Measurements from ENCODE around the gene KLHL36. TPM values are rescaled to one million over a fixed set of nuclear protein-coding genes. Genes with fewer than 3 reads are reported as not detected.
"Not testable (repeated sequence)": the region's sequence is repeated elsewhere in the genome, so short reads cannot be mapped to it uniquely, and the experiment has no call there.

The KLHL36 gene
- total and polyA plus RNA-seq, 4 donors: 10.1 to 60.0 (median 36.8) TPM

DNA sequence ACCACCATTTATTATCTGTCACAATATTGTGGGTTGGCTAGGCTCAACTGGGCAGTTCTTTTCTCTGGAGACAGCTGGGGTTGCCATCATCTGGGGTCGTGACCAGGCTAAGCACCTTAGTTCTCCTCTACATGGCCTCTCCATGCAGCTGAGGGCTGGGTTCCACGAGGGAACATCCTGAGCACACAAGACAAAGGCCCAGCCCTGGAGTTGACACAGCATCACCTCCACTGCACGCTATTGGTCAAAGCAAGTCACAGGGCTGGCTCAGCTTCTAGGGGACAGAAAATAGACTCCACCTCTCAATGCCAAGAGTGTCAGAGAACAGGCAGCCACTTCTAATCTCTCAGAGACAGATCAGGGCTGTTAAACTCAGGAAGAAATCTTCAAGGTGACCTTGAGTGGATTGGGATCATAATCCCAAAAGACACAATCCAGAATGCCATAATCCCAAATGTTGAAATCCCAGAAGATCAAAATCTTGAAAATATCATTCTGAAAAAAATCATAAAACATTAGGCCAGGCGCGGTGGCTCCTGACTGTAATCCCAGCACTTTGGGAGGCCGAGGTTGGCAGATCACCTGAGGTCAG, 38.5 kb downstream of the KLHL36 start:
- H3K36me3 ChIP-seq (ENCODE audit: control insufficient read depth in 1 of 2, insufficient read depth in 2 of 2, low read length in 1 of 2): no peaks in the 10 kb centered on the region
- no peaks in the 10 kb centered on the region for H3K4me1 ChIP-seq (ENCODE audit: control insufficient read depth in 1 of 2, insufficient read depth in 2 of 2, low read length in 2 of 2)
- intact Hi-C loops (cut with DNase I): no loop called here
- DNase-seq (no peak), ATAC-seq (ENCODE audit: low FRiP score) (no peak)
- H3K4me3 ChIP-seq (ENCODE audit: low read length in 2 of 2): no peak overlapping the region
- no peaks in the 10 kb centered on the region for H3K27me3 ChIP-seq (ENCODE audit: control insufficient read depth in 1 of 2, insufficient read depth in 2 of 2, low read length in 1 of 2)
- WGBS, 2 donors: 83 to 88% methylated on average over 6 of the region's 6 CpGs
- no peaks in the 10 kb centered on the region for H3K9me3 ChIP-seq (ENCODE audit: control insufficient read depth, low read length)
- H3K27ac ChIP-seq (ENCODE audit: low read depth in 1 of 2, low read length in 2 of 2): no peak overlapping the region

DNA sequence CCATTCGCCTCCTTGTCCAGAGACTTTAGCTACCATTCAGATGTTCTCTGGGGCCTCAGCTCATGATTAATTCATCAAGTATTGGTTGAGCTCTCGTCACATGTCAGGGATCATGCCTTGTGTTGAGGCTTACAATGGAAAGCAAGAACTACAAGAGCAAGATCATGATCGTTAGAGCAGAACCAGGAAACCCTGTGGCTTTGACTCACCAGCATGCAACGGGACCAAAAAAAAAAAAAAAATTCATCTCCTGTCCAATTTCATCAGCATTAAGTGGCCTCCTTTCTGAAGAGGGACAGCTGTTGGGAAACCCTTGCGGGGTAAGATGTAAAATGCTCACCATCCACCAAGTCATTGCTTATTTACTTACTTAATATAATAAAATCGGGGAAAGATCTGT, 39.4 kb downstream of the KLHL36 start:
- Histone ChIP-seq H3K4me3 (ENCODE audit: low read length in 2 of 2) (no peak overlapping the region), H3K4me1 (ENCODE audit: control insufficient read depth in 1 of 2, insufficient read depth in 2 of 2, low read length in 2 of 2) (no peaks in the 10 kb centered on the region), H3K27ac (ENCODE audit: low read depth in 1 of 2, low read length in 2 of 2) (no peak overlapping the region), H3K9me3 (ENCODE audit: control insufficient read depth, low read length) (no peaks in the 10 kb centered on the region), H3K27me3 (ENCODE audit: control insufficient read depth in 1 of 2, insufficient read depth in 2 of 2, low read length in 1 of 2) (no peaks in the 10 kb centered on the region), H3K36me3 (ENCODE audit: control insufficient read depth in 1 of 2, insufficient read depth in 2 of 2, low read length in 1 of 2) (no peaks in the 10 kb centered on the region)
- WGBS, 2 donors: 87 to 90% methylated on average over 6 of the region's 6 CpGs
- ATAC-seq (ENCODE audit: low FRiP score) (no peak), DNase-seq (no peak)
- intact Hi-C loops (cut with DNase I): no loop called here

DNA sequence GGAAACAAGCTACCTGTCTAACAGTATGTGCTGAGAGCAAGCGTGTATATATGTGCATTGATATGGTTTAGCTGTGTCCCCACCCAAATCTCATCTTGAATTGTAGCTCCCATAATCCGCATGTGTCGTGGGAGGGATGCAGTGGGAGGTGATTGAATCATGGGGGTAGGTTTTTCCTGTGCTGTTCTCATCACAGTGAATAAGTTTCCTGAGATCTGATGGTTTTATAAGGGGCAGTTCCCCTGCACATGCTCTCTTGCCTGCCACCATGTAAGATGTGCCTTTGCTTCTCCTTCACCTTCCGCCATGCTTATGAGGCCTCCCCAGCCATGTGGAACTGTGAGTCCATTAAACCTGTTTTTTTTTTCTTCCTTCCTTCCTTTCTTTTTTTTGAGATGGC, 39.9 kb downstream of the KLHL36 start:
- ATAC-seq (ENCODE audit: low FRiP score); H3K4me3 ChIP-seq (ENCODE audit: low read length in 2 of 2); H3K9me3 ChIP-seq (ENCODE audit: control insufficient read depth, low read length); H3K27ac ChIP-seq (ENCODE audit: low read depth in 1 of 2, low read length in 2 of 2); intact Hi-C loops (cut with DNase I); H3K36me3 ChIP-seq (ENCODE audit: control insufficient read depth in 1 of 2, insufficient read depth in 2 of 2, low read length in 1 of 2); DNase-seq; H3K27me3 ChIP-seq (ENCODE audit: control insufficient read depth in 1 of 2, insufficient read depth in 2 of 2, low read length in 1 of 2); H3K4me1 ChIP-seq (ENCODE audit: control insufficient read depth in 1 of 2, insufficient read depth in 2 of 2, low read length in 2 of 2): not testable (repeated sequence)
- WGBS, 2 donors: 98 to 100% methylated on average over 4 of the region's 4 CpGs

DNA sequence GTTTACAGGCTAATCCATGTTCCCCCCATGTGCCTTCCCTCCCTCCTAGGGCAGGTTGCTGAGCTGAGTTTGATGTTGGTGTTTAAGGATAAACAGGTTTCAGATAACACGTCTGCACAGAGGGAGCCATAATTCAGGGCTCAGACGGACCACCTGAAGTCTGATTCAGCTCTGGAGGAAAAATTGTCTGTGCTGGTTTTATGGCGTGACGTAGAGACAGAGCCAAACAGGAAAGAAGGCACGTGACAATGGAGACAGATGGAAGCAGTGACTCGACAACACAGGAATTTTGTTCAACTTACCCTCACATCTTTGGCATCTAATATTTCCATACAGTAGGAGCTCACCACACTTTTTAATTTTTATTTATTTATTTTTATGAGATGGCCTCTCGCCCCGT, 40.8 kb downstream of the KLHL36 start:
- H3K9me3 ChIP-seq (ENCODE audit: control insufficient read depth, low read length): no peaks in the 10 kb centered on the region
- no peaks in the 10 kb centered on the region for H3K4me1 ChIP-seq (ENCODE audit: control insufficient read depth in 1 of 2, insufficient read depth in 2 of 2, low read length in 2 of 2)
- no peaks in the 10 kb centered on the region for H3K27me3 ChIP-seq (ENCODE audit: control insufficient read depth in 1 of 2, insufficient read depth in 2 of 2, low read length in 1 of 2)
- no peak overlapping the region for H3K4me3 ChIP-seq (ENCODE audit: low read length in 2 of 2)
- intact Hi-C loops (cut with DNase I): no loop called here
- WGBS, 2 donors: 43 to 53% methylated on average over 8 of the region's 8 CpGs
- ATAC-seq (ENCODE audit: low FRiP score): no peak
- DNase-seq: no peak
- no peak overlapping the region for H3K27ac ChIP-seq (ENCODE audit: low read depth in 1 of 2, low read length in 2 of 2)
- no peaks in the 10 kb centered on the region for H3K36me3 ChIP-seq (ENCODE audit: control insufficient read depth in 1 of 2, insufficient read depth in 2 of 2, low read length in 1 of 2)

DNA sequence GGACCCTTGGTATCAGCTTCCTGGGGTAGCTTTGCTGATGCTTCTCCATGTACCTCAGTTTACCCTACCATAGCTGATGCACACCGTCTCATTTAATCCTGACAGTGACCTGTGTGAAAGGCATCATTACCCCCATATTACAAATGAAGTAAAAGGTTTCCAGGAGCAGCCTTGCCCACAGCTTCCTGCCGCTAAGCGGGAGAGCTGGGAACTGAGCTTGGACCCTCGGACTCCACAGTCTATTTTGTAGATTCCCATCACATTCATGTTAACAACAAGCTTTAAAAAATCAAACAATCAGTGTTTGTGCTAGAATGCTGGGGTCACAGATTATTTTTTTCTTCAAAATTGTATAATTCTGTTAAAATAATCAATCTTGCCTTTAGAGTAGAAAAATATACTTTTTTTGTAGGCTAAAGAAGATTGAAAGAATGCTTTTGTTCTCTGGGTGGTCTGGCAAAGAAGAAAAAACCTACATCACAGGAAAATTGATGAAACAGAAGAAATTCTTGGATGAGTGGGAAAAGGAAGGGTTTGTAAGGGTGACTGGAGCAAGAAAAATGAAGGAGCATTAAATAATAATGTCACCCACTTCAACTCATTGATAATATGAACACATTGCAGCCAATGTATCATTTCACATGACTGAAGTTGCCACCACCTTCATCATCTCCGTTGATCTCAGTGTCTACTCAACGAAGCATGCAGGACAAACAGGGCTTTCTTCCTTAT, 41.9 kb downstream of the KLHL36 start:
- H3K4me1 ChIP-seq (ENCODE audit: control insufficient read depth in 1 of 2, insufficient read depth in 2 of 2, low read length in 2 of 2): no peaks in the 10 kb centered on the region
- H3K4me3 ChIP-seq (ENCODE audit: low read length in 2 of 2): no peak overlapping the region
- ATAC-seq (ENCODE audit: low FRiP score) (no peak), DNase-seq (no peak)
- H3K36me3 ChIP-seq (ENCODE audit: control insufficient read depth in 1 of 2, insufficient read depth in 2 of 2, low read length in 1 of 2): no peaks in the 10 kb centered on the region
- no peak overlapping the region for H3K27ac ChIP-seq (ENCODE audit: low read depth in 1 of 2, low read length in 2 of 2)
- no peaks in the 10 kb centered on the region for H3K27me3 ChIP-seq (ENCODE audit: control insufficient read depth in 1 of 2, insufficient read depth in 2 of 2, low read length in 1 of 2)
- H3K9me3 ChIP-seq (ENCODE audit: control insufficient read depth, low read length): no peaks in the 10 kb centered on the region
- intact Hi-C loops (cut with DNase I): no loop called here
- 58 to 80% methylated on average over 6 of the region's 6 CpGs for WGBS, 2 donors

DNA sequence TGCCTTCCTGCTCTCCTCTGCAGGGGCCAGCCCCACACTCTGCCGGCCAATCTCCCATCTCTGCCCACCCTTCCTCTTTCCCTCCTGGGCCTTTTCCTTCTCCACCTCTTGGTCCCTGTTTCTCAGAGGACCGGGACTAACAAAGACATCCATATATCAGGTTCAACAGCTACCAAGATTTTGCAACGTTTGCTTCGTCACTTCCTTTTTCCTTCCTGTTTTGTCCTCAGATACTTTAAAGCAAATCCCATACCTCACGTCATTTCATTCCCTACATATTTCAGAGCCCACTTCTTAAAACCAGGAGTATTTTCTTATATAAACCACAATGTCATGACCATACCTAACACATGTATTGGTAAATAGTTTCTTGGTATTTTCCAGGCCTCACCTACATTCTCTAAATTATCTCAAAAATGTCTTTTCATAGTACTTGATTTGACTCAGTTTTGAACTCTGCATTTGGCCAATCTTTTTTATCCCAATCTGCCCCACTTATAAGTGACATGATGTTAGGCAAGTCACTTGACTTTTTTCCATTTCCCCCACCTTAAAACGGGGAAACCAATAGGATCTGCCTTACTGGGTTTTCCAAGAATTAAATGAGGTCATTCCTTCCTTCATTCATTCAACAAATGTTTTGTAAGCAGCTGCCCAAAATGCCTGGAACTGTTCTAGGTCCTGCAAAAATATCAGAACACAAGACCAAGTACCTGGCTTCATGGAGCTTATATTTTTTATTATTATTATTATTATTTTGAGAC, 44.3 kb downstream of the KLHL36 start:
- Histone ChIP-seq H3K27ac (ENCODE audit: low read depth in 1 of 2, low read length in 2 of 2) (no peak overlapping the region), H3K9me3 (ENCODE audit: control insufficient read depth, low read length) (no peaks in the 10 kb centered on the region), H3K36me3 (ENCODE audit: control insufficient read depth in 1 of 2, insufficient read depth in 2 of 2, low read length in 1 of 2) (no peaks in the 10 kb centered on the region), H3K4me1 (ENCODE audit: control insufficient read depth in 1 of 2, insufficient read depth in 2 of 2, low read length in 2 of 2) (no peaks in the 10 kb centered on the region), H3K4me3 (ENCODE audit: low read length in 2 of 2) (no peak overlapping the region), H3K27me3 (ENCODE audit: control insufficient read depth in 1 of 2, insufficient read depth in 2 of 2, low read length in 1 of 2) (no peaks in the 10 kb centered on the region)
- ATAC-seq (ENCODE audit: low FRiP score) (no peak), DNase-seq (no peak)
- 84 to 86% methylated on average over 6 of the region's 6 CpGs for WGBS, 2 donors
- intact Hi-C loops (cut with DNase I): no loop called here

DNA sequence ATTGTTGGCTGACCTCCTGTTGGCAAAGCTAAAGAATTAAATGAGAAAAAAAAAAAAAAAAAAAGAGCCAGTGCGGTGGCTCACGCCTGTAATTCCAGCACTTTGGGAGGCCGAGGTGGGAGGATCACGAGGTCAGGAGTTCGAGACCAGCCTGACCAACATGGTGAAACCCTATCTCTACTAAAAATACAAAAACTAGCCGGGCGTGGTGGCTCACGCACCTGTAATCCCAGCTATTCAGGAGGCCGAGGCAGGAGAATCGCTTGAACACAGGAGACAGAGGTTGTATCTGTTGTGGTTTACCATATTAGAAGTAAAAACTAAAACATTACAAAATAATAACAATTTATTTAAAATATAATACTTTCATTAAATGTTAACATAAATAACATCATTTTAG, 45.6 kb downstream of the KLHL36 start:
- 72 to 80% methylated on average over 9 to 10 of the region's 10 CpGs for WGBS, 2 donors
- H3K27ac ChIP-seq (ENCODE audit: low read depth in 1 of 2, low read length in 2 of 2); H3K4me3 ChIP-seq (ENCODE audit: low read length in 2 of 2); H3K36me3 ChIP-seq (ENCODE audit: control insufficient read depth in 1 of 2, insufficient read depth in 2 of 2, low read length in 1 of 2); intact Hi-C loops (cut with DNase I); H3K9me3 ChIP-seq (ENCODE audit: control insufficient read depth, low read length); H3K4me1 ChIP-seq (ENCODE audit: control insufficient read depth in 1 of 2, insufficient read depth in 2 of 2, low read length in 2 of 2); ATAC-seq (ENCODE audit: low FRiP score); DNase-seq; H3K27me3 ChIP-seq (ENCODE audit: control insufficient read depth in 1 of 2, insufficient read depth in 2 of 2, low read length in 1 of 2): not testable (repeated sequence)

DNA sequence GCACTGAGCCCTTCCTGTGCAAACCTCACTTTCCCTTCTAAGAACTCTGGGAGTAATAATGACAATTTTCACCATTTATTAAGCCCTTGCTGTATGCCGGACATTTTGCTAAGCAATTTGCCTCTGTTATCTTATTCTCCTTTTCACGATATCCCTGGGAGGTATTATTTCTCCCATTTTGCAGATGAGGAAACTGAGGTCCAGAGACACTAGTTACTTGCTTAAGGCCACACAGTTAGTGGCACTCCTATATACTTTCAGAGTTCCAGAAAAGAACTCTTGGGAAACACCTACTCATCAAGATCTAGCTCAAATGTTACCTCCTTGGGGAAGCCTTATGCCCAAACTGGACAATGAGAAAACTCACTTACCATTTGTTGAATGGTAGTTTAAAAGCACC, 46.7 kb downstream of the KLHL36 start:
- intact Hi-C loops (cut with DNase I): no loop called here
- Histone ChIP-seq H3K36me3 (ENCODE audit: control insufficient read depth in 1 of 2, insufficient read depth in 2 of 2, low read length in 1 of 2) (no peaks in the 10 kb centered on the region), H3K9me3 (ENCODE audit: control insufficient read depth, low read length) (no peaks in the 10 kb centered on the region), H3K4me1 (ENCODE audit: control insufficient read depth in 1 of 2, insufficient read depth in 2 of 2, low read length in 2 of 2) (no peaks in the 10 kb centered on the region), H3K27me3 (ENCODE audit: control insufficient read depth in 1 of 2, insufficient read depth in 2 of 2, low read length in 1 of 2) (no peaks in the 10 kb centered on the region), H3K4me3 (ENCODE audit: low read length in 2 of 2) (no peak overlapping the region), H3K27ac (ENCODE audit: low read depth in 1 of 2, low read length in 2 of 2) (no peak overlapping the region)
- ATAC-seq (ENCODE audit: low FRiP score) (no peak), DNase-seq (no peak)
- WGBS, 2 donors: 94 to 97% methylated on average over 2 of the region's 2 CpGs

Measured in aorta (tissue), 5 donors.